K562 (cell line): ENCODE data around the gene RNH1. TPM values are rescaled to one million over a fixed set of nuclear protein-coding genes. Genes with fewer than 3 reads are reported as not detected.

Experiments used
- ATAC-seq: fragments of 200-7000 bp; cut with Tn5 transposase; 3 replicates; pipeline ENCODE4 v1.9.1; 2020; ENCODE audit warnings: moderate library complexity
- BruUV-seq: library from RNA; stranded (reverse); fragments of 400-500 nt; replicated peaks from 2 replicates; lab custom pipeline; 2021; lab: Mats Ljungman, UMichigan
- CTCF ChIA-PET: fragments of 300-600 bp; formaldehyde crosslinking; extraction: SDS; loops from one replicate; lab custom pipeline; 2021; ENCODE audit warnings: low intra/inter-chr PET ratio; lab: Yijun Ruan, JAX
- POLR2A ChIA-PET: fragments of 300-600, 350-650 bp; sonication (Branson Sonifier 250); formaldehyde crosslinking; extraction: SDS; loops from one replicate; lab custom pipeline; 2021; ENCODE audit warnings: antibody characterized with exemption, inconsistent platforms; lab: Yijun Ruan, JAX
- DNase-seq, 4 experiments: peaks; one replicate each; pipeline versions ENCODE4 v3.0.0 to v3.0.0-alpha.2; 2011 to 2018; ENCODE audit warnings: low spot score in 3 of 4, mixed read lengths in 3 of 4; ENCODE audit errors: extremely low read depth in 1 of 4
- FAIRE-seq: peaks from 2 replicates; lab custom pipeline; 2011; peaks lifted over from hg19 to GRCh38; lab: Jason Lieb, UNC
- H2AFZ ChIP-seq: 2 replicates; pipeline ENCODE4 v1.6.0; 2011; ENCODE audit warnings: low read depth, low read length, control low read depth, inconsistent platforms
- H3K27ac ChIP-seq: fragments of 200-600 bp; 3 replicates; pipeline ENCODE4 v1.8.0; 2011; ENCODE audit warnings: low read depth, mild to moderate bottlenecking, control low read depth, inconsistent platforms, low read length, moderate library complexity, mixed read lengths; ENCODE audit errors: extremely low read depth
- H3K27me3 ChIP-seq, 2 experiments: fragments of 300-600 bp in 1 of 2; 2 replicates in 1 of 2; 3 replicates in 1 of 2; pipeline versions ENCODE4 v1.6.0 to v1.8.0; 2011; ENCODE audit warnings: inconsistent platforms in 2 of 2, low read length in 2 of 2, mild to moderate bottlenecking in 1 of 2, mixed read lengths in 1 of 2, moderate library complexity in 1 of 2; ENCODE audit not compliant: control insufficient read depth in 2 of 2, insufficient read depth in 2 of 2
- H3K36me3 ChIP-seq: fragments of 300-600 bp; 3 replicates; pipeline ENCODE4 v1.8.0; 2011; ENCODE audit warnings: mild to moderate bottlenecking, low read length, inconsistent platforms; ENCODE audit not compliant: control insufficient read depth, insufficient read depth
- H3K4me1 ChIP-seq, 2 experiments: fragments of 200-600 bp in 1 of 2; replicated peaks in 1 of 2; 2 replicates in 1 of 2; 3 replicates in 1 of 2; pipeline versions ENCODE4 v1.5.1 to v1.8.0; 2011; ENCODE audit warnings: inconsistent platforms in 2 of 2, low read length in 2 of 2, mild to moderate bottlenecking in 1 of 2, mixed read lengths in 1 of 2, moderate library complexity in 1 of 2; ENCODE audit not compliant: control insufficient read depth in 2 of 2, insufficient read depth in 2 of 2
- H3K4me2 ChIP-seq: 2 replicates; pipeline ENCODE4 v1.6.1; 2011; ENCODE audit warnings: low read length, control low read depth, inconsistent platforms, mixed read lengths; ENCODE audit not compliant: insufficient read depth
- H3K4me3 ChIP-seq: fragments of 200-600 bp; sonication (generic), shearing (Covaris generic); 2 replicates; pipeline ENCODE4 v1.5.1; 2016; ENCODE audit warnings: control low read depth, inconsistent platforms
- H3K79me2 ChIP-seq: fragments of 200-600 bp; 3 replicates; pipeline ENCODE4 v1.8.0; 2011; ENCODE audit warnings: low read length, inconsistent platforms; ENCODE audit not compliant: control insufficient read depth, insufficient read depth
- H3K9ac ChIP-seq, 2 experiments: 2 replicates each; pipeline versions ENCODE4 v1.6.0 to v1.6.1; 2011; ENCODE audit warnings: low read depth in 2 of 2, low read length in 2 of 2, control low read depth in 1 of 2, inconsistent platforms in 1 of 2, mild to moderate bottlenecking in 1 of 2, mixed read lengths in 1 of 2; ENCODE audit not compliant: insufficient read depth in 1 of 2
- H3K9me1 ChIP-seq: one replicate; pipeline ENCODE4 v1.6.0; 2011; ENCODE audit warnings: inconsistent platforms, mild to moderate bottlenecking, low read length, moderate library complexity; ENCODE audit not compliant: control insufficient read depth, insufficient read depth
- H3K9me3 ChIP-seq: replicated peaks from 2 replicates; pipeline ENCODE4 v1.5.1; 2011; ENCODE audit warnings: low read depth, low read length, inconsistent platforms; ENCODE audit not compliant: control insufficient read depth, insufficient read depth
- H4K20me1 ChIP-seq: replicated peaks from 2 replicates; pipeline ENCODE4 v1.6.1; 2011; ENCODE audit warnings: low read length, inconsistent platforms, mixed read lengths; ENCODE audit not compliant: control insufficient read depth, insufficient read depth
- ETS1 ChIP-seq: conservative IDR thresholded peaks from 2 replicates; pipeline ENCODE4 v1.6.1; 2011; ENCODE audit warnings: low read depth, mild to moderate bottlenecking, low read length; ENCODE audit not compliant: control insufficient read depth
- KDM2B ChIP-seq: fragments of 250-450 bp; sonication (Bioruptor Pico); IDR thresholded peaks from 2 replicates; pipeline ENCODE4 v1.8.0; 2021; ENCODE audit warnings: mild to moderate bottlenecking, moderate library complexity
- L3MBTL2 ChIP-seq: fragments of 450-650 bp; IDR thresholded peaks from 2 replicates; pipeline ENCODE4 v1.6.1; 2016; ENCODE audit warnings: mild to moderate bottlenecking, moderate library complexity
- NFIC ChIP-seq: fragments of 450-650 bp; IDR thresholded peaks from 2 replicates; pipeline ENCODE4 v1.6.1; 2017; ENCODE audit warnings: mild to moderate bottlenecking, inconsistent platforms
- SMARCE1 ChIP-seq: fragments of 450-650 bp; IDR thresholded peaks from 2 replicates; pipeline ENCODE4 v1.7.1; 2016; ENCODE audit warnings: mild to moderate bottlenecking
- ZNF316 ChIP-seq: fragments of 450-650 bp; IDR thresholded peaks from 2 replicates; pipeline ENCODE4 v1.6.1; 2016
- ZNF444 ChIP-seq: fragments of 250-450 bp; sonication (Bioruptor Pico); IDR thresholded peaks from 2 replicates; pipeline ENCODE4 v1.4.0; 2020; ENCODE audit warnings: mild to moderate bottlenecking, moderate library complexity
- ZSCAN29 ChIP-seq: fragments of 450-650 bp; IDR thresholded peaks from 2 replicates; pipeline ENCODE4 v1.6.1; 2017
- WGBS: fragments of 100-300 bp; shearing (Covaris generic); methylation state at CpG from one replicate; pipeline ENCODE4 v1.1.6; 2016; ENCODE audit warnings: low coverage, mixed read lengths; ENCODE audit not compliant: insufficient coverage; ENCODE audit errors: missing lambda C conversion rate; 5-methylcytosine and 5-hydroxymethylcytosine counted together
- in situ Hi-C: fragments of 300-500 bp; cut with MboI; formaldehyde crosslinking; loops from 4 replicates; pipeline ENCODE4 v1.15.0; 2018; ENCODE audit warnings: inconsistent platforms, mixed read lengths
- intact Hi-C: fragments of 100-400 bp; cut with micrococcal nuclease; formaldehyde crosslinking; loops from 2 replicates; pipeline ENCODE4 v1.14.2; 2022
- polyA plus RNA-seq, 8 experiments: library from polyadenylated mRNA; depleted of rRNA in 4 of 8; stranded (reverse) in 5 of 8; unstranded in 3 of 8; fragments of >200 nt; fragmentation: Nextera tagmentation in 2 of 8; fragmentation: Illumina TruSeq in 1 of 8; extraction: Ambion mirVana in 2 of 8; extraction: Trizol in 1 of 8; gene quantifications; 2 replicates each; pipeline versions ENCODE4 v1.2.1 to v1.2.3, GENCODE V29; 2011 to 2014; ENCODE audit warnings: inconsistent platforms in 1 of 8, missing spikeins in 1 of 8
- total RNA-seq, 7 experiments: library from RNA; depleted of rRNA in 6 of 7; stranded (reverse); fragments of >200 nt in 6 of 7; fragmentation: Illumina TruSeq in 2 of 7; extraction: Trizol in 2 of 7; gene quantifications; 2 replicates each; pipeline versions ENCODE4 v1.2.1 to v1.2.3, GENCODE V29; 2011 to 2021; ENCODE audit warnings: low replicate concordance in 1 of 7

Gene RNH1
- total and polyA plus RNA-seq, 9 of the 15 experiments (the other 6 are each of a cell fraction or from before 2014, with no cell fraction given): 2.5 to 160 (median 44.3) TPM

- TF ChIP-seq ZNF444 (CRISPR knock-in tag) (no peak), ZSCAN29 (no peak), SMARCE1 (no peak), KDM2B (CRISPR knock-in tag) (no peak), ZNF316 (no peak), L3MBTL2 (no peak)
Observed at GRCh38 chr11:554428-555226, 47.6 kb upstream of the RNH1 start (continued).

GRCh38 chr11:553988-554340 lies 46.9 kb upstream of the RNH1 start:
- DNase-seq: no peak
- POLR2A ChIA-PET: interaction anchor here (1.1 to 1.5 kb wide), 2 partner anchors 35 to 194 kb away, joined by 3 to 4 read pairs; partner anchors contain the start of gene TALDO1
- 67% methylated on average over 11 of the region's 11 CpGs for WGBS
- H3K9me1 ChIP-seq: no peaks in the 10 kb centered on the region
- H4K20me1 ChIP-seq: no peaks in the 10 kb centered on the region
- no peaks in the 10 kb centered on the region for H3K79me2 ChIP-seq
- H3K4me1 ChIP-seq: peaks cover 13 to 99% of the 10 kb centered on the region in 2 experiments; a peak in 4 of 5 replicates
- no peak overlapping the region for H3K27ac ChIP-seq
- CTCF ChIA-PET: interaction anchor here (1.8 kb wide), 1 partner anchor 174 kb away, joined by 12 read pairs; no protein-coding TSS in a partner anchor
- no peak for FAIRE-seq
- H3K36me3 ChIP-seq: no peaks in the 10 kb centered on the region
- intact Hi-C loops (loop anchor here (5.0 to 10.0 kb wide), 3 partner anchors 61 to 173 kb away; partner anchors contain the start of genes DEAF1, IRF7 and TMEM80), in situ Hi-C loops (no loop called here)
- TF ChIP-seq ETS1: no peak
- peak; percentile 82 for TF ChIP-seq NFIC
- no peak overlapping the region for H3K4me2 ChIP-seq
- peak overlapping the region in 1 of 2 experiments; percentile 85; a peak in 2 of 4 replicates for H3K9ac ChIP-seq
- no peaks in the 10 kb centered on the region for H3K27me3 ChIP-seq
- no peak for ATAC-seq
- BruUV-seq: no TSS peak
- no peaks in the 10 kb centered on the region for H3K9me3 ChIP-seq
- no peak overlapping the region for H2AFZ ChIP-seq
- no peak overlapping the region for H3K4me3 ChIP-seq
